Prostate gland (tissue), 2 donors: Measurements from ENCODE around the gene HSH2D. TPM values are rescaled to one million over a fixed set of nuclear protein-coding genes. Genes with fewer than 3 reads are reported as not detected.
A peak's percentile ranks its signal among the peaks of the same experiment; 100 is the strongest.

Experiments
- DNase-seq: peaks from one replicate; pipeline ENCODE4 v3.0.0-alpha.2; 2019; ENCODE audit warnings: low spot score
- H3K27ac ChIP-seq, 2 donors: fragments of 200-600 bp; sonication (generic); 2 replicates each; pipeline ENCODE4 v1.5.1; 2017 to 2019
- H3K27me3 ChIP-seq: fragments of 200-600 bp; sonication (generic); replicated peaks from 2 replicates; pipeline ENCODE4 v1.5.1; 2019; ENCODE audit not compliant: insufficient read depth
- H3K36me3 ChIP-seq, 2 donors: fragments of 200-600 bp; sonication (generic); 1 replicate in 1 of 2; 2 replicates in 1 of 2; pipeline versions ENCODE4 v1.5.1 to v1.8.1; 2017 to 2019
- H3K4me1 ChIP-seq: fragments of 200-600 bp; sonication (generic); replicated peaks from 2 replicates; pipeline ENCODE4 v1.5.1; 2019
- H3K4me3 ChIP-seq, 2 donors: fragments of 200-600 bp; sonication (generic); 2 replicates each; pipeline ENCODE4 v1.5.1; 2017 to 2019
- H3K9me3 ChIP-seq: fragments of 200-600 bp; sonication (generic); 2 replicates; pipeline ENCODE4 v1.5.1; 2017
- CTCF ChIP-seq, 4 experiments: fragments of 200-600 bp in 2 of 4; fragments of 450-650 bp in 2 of 4; sonication (generic) in 2 of 4; IDR thresholded peaks; 1 replicate in 3 of 4; 2 replicates in 1 of 4; pipeline ENCODE4 v1.5.1; 2016 to 2019; ENCODE audit warnings: antibody characterized with exemption in 4 of 4, mild to moderate bottlenecking in 2 of 4, moderate library complexity in 2 of 4
- POLR2A ChIP-seq: fragments of 450-650 bp; IDR thresholded peaks from one replicate; pipeline ENCODE4 v1.6.1; 2016; ENCODE audit warnings: antibody characterized with exemption, mild to moderate bottlenecking
- POLR2AphosphoS5 ChIP-seq: sonication (generic); formaldehyde crosslinking; IDR thresholded peaks from one replicate; pipeline ENCODE4 v1.6.1; 2017; ENCODE audit warnings: antibody characterized with exemption
- WGBS: methylation state at CpG from one replicate; pipeline ENCODE4 v1.1.5; 2018; 5-methylcytosine and 5-hydroxymethylcytosine counted together
- intact Hi-C: fragments of 100-400 bp; cut with DNase I; formaldehyde crosslinking; loops from one replicate; pipeline ENCODE4 v1.14.2; 2022
- total RNA-seq, 2 donors: library from RNA; depleted of rRNA; stranded (reverse); fragments of >200 nt; gene quantifications; one replicate each; pipeline ENCODE4 v1.1.0, GENCODE V29; 2016

Gene HSH2D
- total RNA-seq, 2 donors from 2014 or later: 12.6 to 13.5 TPM

GRCh38 chr19:16121141-16121540, 22.3 kb upstream of the HSH2D start:
- peaks cover 0 to 15% of the 10 kb centered on the region in 2 donors for H3K36me3 ChIP-seq
- no peaks in the 10 kb centered on the region for H3K27me3 ChIP-seq
- H3K4me1 ChIP-seq: no peaks in the 10 kb centered on the region
- no peaks in the 10 kb centered on the region for H3K9me3 ChIP-seq
- intact Hi-C loops: no loop called here
- no peak overlapping the region for H3K4me3 ChIP-seq
- H3K27ac ChIP-seq: no peak overlapping the region
- 67% methylated on average over 5 of the region's 5 CpGs for WGBS
- no peak for TF ChIP-seq POLR2A
- no peak for TF ChIP-seq POLR2AphosphoS5
- no peak for TF ChIP-seq CTCF (IDR thresholded peaks at IDR 0.05)
- no peak for DNase-seq

GRCh38 chr19:16121967-16122366, 21.5 kb upstream of the HSH2D start:
- no peaks in the 10 kb centered on the region for H3K27me3 ChIP-seq
- H3K4me3 ChIP-seq: no peak overlapping the region
- peak; percentile 26 for DNase-seq
- H3K36me3 ChIP-seq: peaks cover 0 to 16% of the 10 kb centered on the region in 2 donors
- intact Hi-C loops: no loop called here
- 55% methylated on average over 11 of the region's 11 CpGs for WGBS
- no peak for TF ChIP-seq CTCF (IDR thresholded peaks at IDR 0.05)
- TF ChIP-seq POLR2A: no peak
- TF ChIP-seq POLR2AphosphoS5: peak; percentile 21
- H3K27ac ChIP-seq: no peak overlapping the region
- no peaks in the 10 kb centered on the region for H3K4me1 ChIP-seq
- H3K9me3 ChIP-seq: no peaks in the 10 kb centered on the region

GRCh38 chr19:16124953-16125352, 18.5 kb upstream of the HSH2D start:
- H3K36me3 ChIP-seq: peaks cover 8 to 19% of the 10 kb centered on the region in 2 donors
- intact Hi-C loops: no loop called here
- WGBS: 87% methylated on average over 14 of the region's 14 CpGs

GRCh38 chr19:16125737-16126495, 17.6 kb upstream of the HSH2D start:
- no peak overlapping the region for H3K27ac ChIP-seq
- WGBS: 89% methylated on average over 10 of the region's 10 CpGs
- H3K4me1 ChIP-seq: no peaks in the 10 kb centered on the region
- no peaks in the 10 kb centered on the region for H3K9me3 ChIP-seq
- H3K36me3 ChIP-seq: peaks cover 8 to 19% of the 10 kb centered on the region in 2 donors
- intact Hi-C loops: no loop called here
- H3K27me3 ChIP-seq: no peaks in the 10 kb centered on the region
- DNase-seq: no peak
- H3K4me3 ChIP-seq: no peak overlapping the region
- TF ChIP-seq CTCF (IDR thresholded peaks at IDR 0.05) (no peak), POLR2AphosphoS5 (no peak), POLR2A (no peak)

More at GRCh38 chr19:16124953-16125352, 18.5 kb upstream of the HSH2D start:
- no peak for DNase-seq
- Histone ChIP-seq H3K4me1 (no peaks in the 10 kb centered on the region), H3K4me3 (no peak overlapping the region), H3K9me3 (no peaks in the 10 kb centered on the region), H3K27me3 (no peaks in the 10 kb centered on the region), H3K27ac (no peak overlapping the region)
- TF ChIP-seq CTCF (IDR thresholded peaks at IDR 0.05) (no peak), POLR2AphosphoS5 (no peak), POLR2A (no peak)

- Histone ChIP-seq H3K27me3 (no peaks in the 10 kb centered on the region), H3K36me3 (peaks cover 10 to 19% of the 10 kb centered on the region in 2 donors), H3K4me1 (no peaks in the 10 kb centered on the region), H3K9me3 (no peaks in the 10 kb centered on the region), H3K27ac (no peak overlapping the region), H3K4me3 (no peak overlapping the region)
- intact Hi-C loops: no loop called here
- no peak for TF ChIP-seq POLR2AphosphoS5
- no peak for TF ChIP-seq POLR2A
- TF ChIP-seq CTCF (IDR thresholded peaks at IDR 0.05): no peak
- 76% methylated on average over 11 of the region's 11 CpGs for WGBS
- DNase-seq: no peak
Measured at GRCh38 chr19:16127080-16127479, 16.4 kb upstream of the HSH2D start.
